Measurements from ENCODE around the gene COL8A2.

DNA sequence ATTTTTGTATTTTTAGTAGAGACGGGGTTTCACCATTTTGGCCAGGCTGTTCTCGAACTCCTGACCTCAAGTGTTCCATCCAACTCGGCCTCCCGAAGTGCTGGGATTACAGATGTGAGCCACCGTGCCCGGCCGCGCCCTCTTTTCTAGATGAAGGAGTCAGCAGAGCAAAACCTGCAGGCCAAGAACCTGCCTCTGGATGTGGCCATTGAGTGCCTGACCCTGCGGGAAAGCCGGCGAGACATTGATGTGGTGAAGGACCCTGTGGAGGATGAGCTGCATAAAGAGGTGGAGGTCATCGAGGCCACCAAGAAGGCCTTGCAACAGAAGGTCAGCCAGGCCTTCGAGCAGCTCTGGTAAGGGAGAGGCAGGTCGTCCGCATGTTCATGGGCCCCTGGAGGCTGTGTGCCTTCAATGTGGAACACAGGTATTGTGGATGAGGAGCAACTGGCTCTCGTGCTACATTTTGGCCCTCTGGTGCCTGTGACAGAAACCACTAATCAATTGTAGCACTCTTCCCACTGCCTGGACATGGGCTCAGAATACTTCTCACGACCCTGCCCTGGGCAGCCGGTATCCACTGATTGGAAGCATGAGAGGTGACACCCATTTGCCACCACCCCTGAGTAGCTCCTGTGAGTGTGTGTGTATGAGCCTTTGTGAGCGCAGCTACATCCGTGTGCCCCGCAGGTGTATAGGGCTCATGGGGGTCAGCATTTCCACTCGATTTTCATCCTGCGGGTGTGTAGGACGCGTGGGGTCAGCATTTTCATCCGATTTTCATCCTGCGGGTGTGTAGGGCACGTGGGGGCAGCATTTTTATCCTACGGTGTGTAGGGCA, 39.1 kb downstream of the COL8A2 start:
- TF ChIP-seq, protein P1, sequence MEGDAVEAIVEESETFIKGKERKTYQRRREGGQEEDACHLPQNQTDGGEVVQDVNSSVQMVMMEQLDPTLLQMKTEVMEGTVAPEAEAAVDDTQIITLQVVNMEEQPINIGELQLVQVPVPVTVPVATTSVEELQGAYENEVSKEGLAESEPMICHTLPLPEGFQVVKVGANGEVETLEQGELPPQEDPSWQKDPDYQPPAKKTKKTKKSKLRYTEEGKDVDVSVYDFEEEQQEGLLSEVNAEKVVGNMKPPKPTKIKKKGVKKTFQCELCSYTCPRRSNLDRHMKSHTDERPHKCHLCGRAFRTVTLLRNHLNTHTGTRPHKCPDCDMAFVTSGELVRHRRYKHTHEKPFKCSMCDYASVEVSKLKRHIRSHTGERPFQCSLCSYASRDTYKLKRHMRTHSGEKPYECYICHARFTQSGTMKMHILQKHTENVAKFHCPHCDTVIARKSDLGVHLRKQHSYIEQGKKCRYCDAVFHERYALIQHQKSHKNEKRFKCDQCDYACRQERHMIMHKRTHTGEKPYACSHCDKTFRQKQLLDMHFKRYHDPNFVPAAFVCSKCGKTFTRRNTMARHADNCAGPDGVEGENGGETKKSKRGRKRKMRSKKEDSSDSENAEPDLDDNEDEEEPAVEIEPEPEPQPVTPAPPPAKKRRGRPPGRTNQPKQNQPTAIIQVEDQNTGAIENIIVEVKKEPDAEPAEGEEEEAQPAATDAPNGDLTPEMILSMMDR (IDR thresholded peaks at IDR 0.05; ENCODE audit: low read length), result no peak
- no peak for TF ChIP-seq EZH2 (IDR thresholded peaks at IDR 0.05; ENCODE audit: borderline replicate concordance, low read length)

Measured in OCI-LY1 (cell line).